ENCODE data around the gene RLN1.
"Not testable (repeated sequence)": the region's sequence is repeated elsewhere in the genome, so short reads cannot be mapped to it uniquely, and the experiment has no call there.

Gene RLN1

DNA sequence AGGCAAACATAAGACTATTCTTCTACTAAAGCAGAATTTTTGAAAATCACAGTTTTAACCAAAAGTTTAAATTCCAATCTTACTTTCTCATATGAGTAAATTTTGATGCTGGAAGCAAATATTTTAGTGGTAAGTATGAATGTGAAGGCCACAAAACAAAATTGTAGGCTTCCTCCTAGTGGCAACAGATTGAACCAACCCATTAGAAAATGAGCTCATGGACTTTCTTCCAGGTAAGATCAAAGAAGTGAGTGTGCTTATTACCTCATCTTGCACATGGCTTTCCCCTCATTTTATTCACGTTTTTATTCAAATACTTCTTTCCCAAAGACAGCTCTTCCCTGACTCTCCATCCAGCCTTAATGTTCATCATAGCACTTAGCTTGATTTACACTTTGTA, 18.6 kb downstream of the RLN1 start:
- no peak for DNase-seq

- not testable (repeated sequence) for DNase-seq
Observed at GRCh38 chr9:5316406-5316805, 23.3 kb downstream of the RLN1 start.

DNA sequence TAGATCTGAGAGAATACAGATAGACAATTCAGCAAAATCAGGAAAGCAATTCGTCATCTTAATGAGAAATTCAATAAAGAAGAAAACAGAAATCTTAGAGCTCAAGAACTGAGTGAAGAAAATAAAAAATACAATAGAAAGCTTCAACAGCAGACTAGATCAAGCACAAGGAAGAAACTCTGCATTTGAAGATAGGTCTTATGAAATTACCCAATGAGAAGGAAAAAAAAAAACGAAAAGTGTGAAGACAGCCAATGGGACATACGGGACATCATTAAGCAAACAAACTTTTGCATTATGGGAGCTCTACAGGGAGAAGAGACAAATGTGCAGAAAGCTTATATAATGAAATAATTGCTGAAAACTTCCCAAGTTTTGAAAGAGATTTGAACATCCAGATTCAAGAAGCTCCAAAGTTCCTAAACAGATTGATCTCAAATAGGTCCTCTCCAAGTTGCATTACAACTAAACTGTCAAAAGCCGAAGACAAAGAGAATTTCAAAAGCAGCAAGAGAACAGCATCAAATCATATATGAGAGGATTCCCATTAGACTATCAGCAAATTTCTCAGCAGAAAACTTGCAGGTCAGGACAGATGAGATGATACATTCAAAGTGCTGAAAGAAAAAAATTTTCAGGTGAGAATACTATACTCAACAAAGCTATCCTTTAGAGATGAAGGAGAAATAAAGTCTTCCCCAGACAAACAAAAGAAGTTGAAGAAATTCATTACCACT, 24.3 kb downstream of the RLN1 start:
- no peak for DNase-seq

DNA sequence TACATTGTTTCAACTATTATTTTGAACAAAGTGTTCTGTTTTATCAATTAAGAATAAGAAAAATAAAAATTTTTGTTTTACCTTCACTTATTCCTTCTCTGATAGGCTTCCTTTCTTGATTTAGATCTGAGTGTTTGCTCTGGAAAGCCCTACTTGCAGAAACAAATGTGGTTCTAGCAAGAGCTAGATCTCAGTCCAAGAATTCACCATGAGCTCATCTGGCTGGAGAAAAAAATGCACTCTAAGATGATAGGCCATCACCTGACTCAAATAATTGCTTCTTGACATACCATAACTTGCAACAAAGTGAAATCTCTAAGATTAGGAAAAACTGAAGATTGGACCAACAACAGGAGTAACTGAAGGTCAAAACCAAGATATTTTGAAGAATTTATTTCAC, 28.8 kb downstream of the RLN1 start:
- no peak for DNase-seq

DNA sequence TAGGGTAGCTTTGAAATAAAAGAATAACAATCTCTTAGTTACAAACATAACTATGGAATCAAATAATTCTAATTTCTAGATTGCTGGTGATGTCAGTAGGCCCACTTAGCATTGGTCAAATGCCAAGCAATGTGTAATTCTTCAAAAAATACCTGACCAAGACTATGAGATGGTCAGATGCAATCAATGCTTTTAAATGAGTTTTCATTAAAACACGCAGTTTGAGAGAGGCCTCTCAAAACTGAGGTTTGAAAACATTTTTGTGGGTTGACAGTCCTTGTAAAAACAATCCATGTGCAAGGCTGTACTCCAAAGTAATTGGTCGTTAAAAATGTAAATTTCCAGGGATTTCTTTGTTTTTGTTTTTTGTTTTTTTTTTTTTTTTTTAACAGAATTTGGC, 33.9 kb downstream of the RLN1 start:
- no peak for DNase-seq

DNA sequence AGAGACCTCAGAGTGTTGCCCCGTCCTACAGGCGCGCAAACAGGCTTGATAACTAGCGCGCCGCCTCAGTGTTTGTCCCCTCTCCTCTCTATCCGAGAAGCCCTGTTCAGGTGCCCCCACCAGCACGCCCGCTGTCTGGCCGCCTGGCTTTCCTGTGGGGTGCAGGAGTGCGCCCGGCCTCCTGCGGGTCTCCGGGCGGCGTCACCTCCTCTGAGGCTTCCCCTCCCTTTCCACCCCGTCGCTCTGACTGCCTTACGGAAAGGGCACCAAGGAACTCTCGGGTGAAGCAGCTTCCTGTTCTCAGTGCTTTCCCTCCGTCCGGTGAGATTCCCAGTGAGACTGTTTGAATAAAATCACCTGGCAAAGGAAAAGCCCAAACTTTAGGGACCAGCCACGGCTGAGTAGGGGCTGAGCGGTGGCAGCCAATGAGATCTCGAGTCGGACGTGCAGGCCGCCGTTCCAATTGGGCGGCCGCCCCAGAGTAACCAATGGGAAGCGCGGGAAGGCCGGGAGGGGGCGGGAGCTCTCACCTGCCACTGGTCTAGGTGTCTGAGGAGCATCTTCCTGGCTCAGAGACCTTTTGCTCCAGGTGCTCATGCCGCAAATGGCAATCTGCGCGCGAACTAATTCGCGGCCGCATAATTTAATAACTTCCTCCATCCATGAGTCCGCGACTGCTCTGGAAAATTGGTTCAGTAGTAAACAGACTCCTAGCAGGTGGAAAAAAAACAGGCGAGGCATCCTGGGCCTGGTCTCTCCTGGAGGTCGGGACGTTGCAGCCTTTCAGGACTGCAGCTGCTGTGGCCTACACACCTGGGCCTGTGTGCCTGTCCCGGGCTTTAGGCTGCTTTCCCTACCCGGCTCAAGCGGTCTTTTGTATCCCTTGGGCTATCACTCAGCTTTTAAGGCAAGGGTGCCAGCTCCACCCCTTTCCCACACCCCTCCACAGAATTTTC, 35.6 kb downstream of the RLN1 start, which contains the start of gene RLN2:
RLN2 (minus strand) TSS at position 877 of the 956 bp plus-strand sequence; CDS start at position 741, 136 bp downstream.
- DNase-seq = not testable (repeated sequence)

GRCh38 chr9:5301544-5301943, 38.1 kb downstream of the RLN1 start:
- DNase-seq = no peak

DNA sequence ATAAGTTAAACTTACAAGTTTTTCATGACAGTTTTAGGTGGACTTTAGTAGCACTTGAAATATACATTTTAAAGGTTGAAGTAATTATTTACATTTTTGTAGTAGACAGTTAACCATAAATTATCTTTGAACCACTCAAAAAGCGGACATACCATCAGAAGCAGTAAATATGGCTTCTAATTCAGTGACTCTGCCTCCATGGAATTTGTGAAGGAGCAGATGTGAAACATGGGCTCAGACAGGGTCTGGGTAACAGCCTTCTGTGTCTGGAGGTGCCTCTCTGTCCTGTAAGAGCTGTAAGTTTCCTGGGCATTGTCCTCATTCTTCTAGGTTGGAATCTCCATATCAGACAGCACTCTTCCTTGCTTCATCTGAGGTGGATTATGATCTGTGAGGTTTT, 47.5 kb downstream of the RLN1 start:
- DNase-seq = no peak

- no peak for DNase-seq
Observed at GRCh38 chr9:5288591-5288990, 51.1 kb downstream of the RLN1 start.

- DNase-seq = no peak
Observed at GRCh38 chr9:5286262-5286661, 53.4 kb downstream of the RLN1 start.
